ENCODE data around the gene MLPH. TPM values are rescaled to one million over a fixed set of nuclear protein-coding genes. Genes with fewer than 3 reads are reported as not detected.

MLPH gene
- total RNA-seq, 1 experiment from 2014 or later = 53.1 TPM

- no peak for DNase-seq (ENCODE audit: low read depth)
Observed at GRCh38 chr2:237498341-237498740, 11.3 kb downstream of the MLPH start.

- DNase-seq (ENCODE audit: low read depth) = peak; percentile 99
Observed at GRCh38 chr2:237500681-237501424, 13.8 kb downstream of the MLPH start.

- DNase-seq (ENCODE audit: low read depth) = no peak
Observed at GRCh38 chr2:237501892-237502513, 15.0 kb downstream of the MLPH start.

GRCh38 chr2:237503201-237503600 lies 16.1 kb downstream of the MLPH start:
- DNase-seq (ENCODE audit: low read depth) = no peak

- DNase-seq (ENCODE audit: low read depth) = no peak
Observed at GRCh38 chr2:237505188-237505939, 18.3 kb downstream of the MLPH start.

GRCh38 chr2:237507512-237507911 lies 20.5 kb downstream of the MLPH start:
- DNase-seq (ENCODE audit: low read depth) = no peak

GRCh38 chr2:237508361-237508760 lies 21.3 kb downstream of the MLPH start:
- DNase-seq (ENCODE audit: low read depth) = no peak

GRCh38 chr2:237509151-237509550 lies 22.1 kb downstream of the MLPH start:
- DNase-seq (ENCODE audit: low read depth) = no peak

- no peak for DNase-seq (ENCODE audit: low read depth)
Observed at GRCh38 chr2:237509905-237510304, 22.9 kb downstream of the MLPH start.

- DNase-seq (ENCODE audit: low read depth) = no peak
Observed at GRCh38 chr2:237510502-237511217, 23.6 kb downstream of the MLPH start.

GRCh38 chr2:237511433-237511832 lies 24.4 kb downstream of the MLPH start:
- DNase-seq (ENCODE audit: low read depth) = no peak

GRCh38 chr2:237511885-237512405 lies 24.9 kb downstream of the MLPH start:
- DNase-seq (ENCODE audit: low read depth) = no peak

GRCh38 chr2:237512774-237513466 lies 25.9 kb downstream of the MLPH start:
- peak; percentile 87 for DNase-seq (ENCODE audit: low read depth)

GRCh38 chr2:237513693-237514092 lies 26.6 kb downstream of the MLPH start:
- no peak for DNase-seq (ENCODE audit: low read depth)

GRCh38 chr2:237514474-237515130 lies 27.6 kb downstream of the MLPH start:
- no peak for DNase-seq (ENCODE audit: low read depth)

GRCh38 chr2:237515166-237515565 lies 28.1 kb downstream of the MLPH start:
- no peak for DNase-seq (ENCODE audit: low read depth)

GRCh38 chr2:237515621-237516275 lies 28.7 kb downstream of the MLPH start:
- DNase-seq (ENCODE audit: low read depth) = no peak

GRCh38 chr2:237517163-237517562 lies 30.1 kb downstream of the MLPH start:
- no peak for DNase-seq (ENCODE audit: low read depth)

- no peak for DNase-seq (ENCODE audit: low read depth)
Observed at GRCh38 chr2:237517990-237518389, 30.9 kb downstream of the MLPH start.

Measured in Daoy (cell line).